HG02610 (cell line): ENCODE data around the gene AADACL2.
"Not testable (repeated sequence)": the region's sequence is repeated elsewhere in the genome, so short reads cannot be mapped to it uniquely, and the experiment has no call there.

Experiments used
- ATAC-seq: cut with Tn5 transposase; IDR thresholded peaks from one replicate; pipeline ENCODE4 v1.9.1; 2021; ENCODE audit warnings: mild to moderate bottlenecking, moderate library complexity; ENCODE audit not compliant: unreplicated experiment

The AADACL2 gene

GRCh38 chr3:151764699-151765098 is 31.0 kb downstream of the AADACL2 start:
- not testable (repeated sequence) for ATAC-seq

GRCh38 chr3:151765685-151766084 is 32.0 kb downstream of the AADACL2 start:
- no peak for ATAC-seq

- no peak for ATAC-seq
These were observed 32.7 kb downstream of the AADACL2 start for GRCh38 chr3:151766454-151766853.

GRCh38 chr3:151768393-151768930 is 34.7 kb downstream of the AADACL2 start:
- no peak for ATAC-seq

- no peak for ATAC-seq
These were observed 35.4 kb downstream of the AADACL2 start for GRCh38 chr3:151769175-151769574.

- no peak for ATAC-seq
These were observed 37.2 kb downstream of the AADACL2 start for GRCh38 chr3:151770956-151771355.

GRCh38 chr3:151772825-151773480 is 39.2 kb downstream of the AADACL2 start:
- ATAC-seq, result no peak

GRCh38 chr3:151774235-151774634 is 40.5 kb downstream of the AADACL2 start:
- no peak for ATAC-seq

- no peak for ATAC-seq
These were observed 41.2 kb downstream of the AADACL2 start for GRCh38 chr3:151774910-151775309.

GRCh38 chr3:151775314-151776258 is 41.9 kb downstream of the AADACL2 start:
- no peak for ATAC-seq

- no peak for ATAC-seq
These were observed 42.6 kb downstream of the AADACL2 start for GRCh38 chr3:151776259-151776740.

GRCh38 chr3:151777880-151778279 is 44.2 kb downstream of the AADACL2 start:
- no peak for ATAC-seq

GRCh38 chr3:151787626-151788025 is 53.9 kb downstream of the AADACL2 start:
- no peak for ATAC-seq

GRCh38 chr3:151788401-151788800 is 54.7 kb downstream of the AADACL2 start:
- no peak for ATAC-seq

GRCh38 chr3:151789853-151790463 is 56.2 kb downstream of the AADACL2 start:
- ATAC-seq, result no peak

- ATAC-seq, result not testable (repeated sequence)
These were observed 57.0 kb downstream of the AADACL2 start for GRCh38 chr3:151790763-151791162.

- ATAC-seq, result no peak
These were observed 58.7 kb downstream of the AADACL2 start for GRCh38 chr3:151792411-151792810.

GRCh38 chr3:151793636-151794035 is 59.9 kb downstream of the AADACL2 start:
- no peak for ATAC-seq

- no peak for ATAC-seq
These were observed 60.4 kb downstream of the AADACL2 start for GRCh38 chr3:151794080-151794479.

GRCh38 chr3:151795276-151795675 is 61.5 kb downstream of the AADACL2 start:
- no peak for ATAC-seq

- ATAC-seq, result no peak
These were observed 62.5 kb downstream of the AADACL2 start for GRCh38 chr3:151796105-151796680.
